22Rv1 (cell line): ENCODE measurements around the gene EIF2B1.

ENCODE experiments used
- H3K27ac ChIP-seq: fragments of 450-650 bp; 2 replicates; pipeline ENCODE4 v1.5.1; 2017
- ZFX ChIP-seq: fragments of 450-650 bp; IDR thresholded peaks from 2 replicates; pipeline ENCODE4 v1.6.1; 2017; ENCODE audit warnings: antibody characterized with exemption, borderline replicate concordance
- TF ChIP-seq, protein P1 (sequence below): fragments of 450-650 bp; IDR thresholded peaks from 2 replicates; pipeline ENCODE4 v1.5.1; 2017; ENCODE audit warnings: mild to moderate bottlenecking

EIF2B1 gene

DNA sequence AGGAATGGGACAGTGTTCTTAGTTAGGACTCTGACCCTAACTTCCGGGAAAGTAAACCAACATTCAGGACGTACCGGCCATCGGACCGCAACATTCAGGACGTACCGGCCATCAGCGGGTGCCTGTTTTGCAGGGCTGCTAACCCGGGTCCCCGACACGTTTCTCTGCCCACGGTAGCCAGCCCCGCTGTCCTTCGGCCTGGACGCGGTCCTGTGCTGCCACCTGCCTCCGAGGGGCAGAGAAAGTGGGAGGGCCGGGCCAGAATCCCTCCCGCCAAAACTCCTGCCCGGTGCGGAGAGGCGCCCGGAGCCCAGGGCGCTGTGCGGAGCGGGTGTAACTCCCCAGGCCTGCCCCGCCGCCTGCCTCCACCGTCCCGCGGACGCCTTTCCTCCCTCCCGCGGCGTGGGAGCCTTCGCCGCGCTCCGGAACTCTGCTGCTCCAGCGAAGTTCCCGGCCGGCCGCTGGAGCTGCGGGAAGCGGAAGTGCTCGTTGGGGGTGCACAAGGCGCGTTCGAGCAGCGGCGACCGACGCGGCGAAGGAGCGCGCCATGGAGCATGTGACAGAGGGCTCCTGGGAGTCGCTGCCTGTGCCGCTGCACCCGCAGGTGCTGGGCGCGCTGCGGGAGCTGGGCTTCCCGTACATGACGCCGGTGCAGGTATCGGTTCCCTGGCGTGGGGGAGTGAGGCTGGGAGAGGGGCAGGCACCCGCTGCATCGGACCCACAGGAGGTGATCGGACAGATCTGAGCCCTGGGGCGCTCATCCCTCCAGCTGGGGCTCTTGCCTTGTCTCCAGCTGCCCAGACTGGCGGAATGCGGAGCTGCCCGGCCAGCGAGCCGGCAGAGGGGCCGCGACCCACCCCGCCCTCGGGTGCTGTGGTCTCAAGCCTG, 31.6 kb downstream of the EIF2B1 start, which contains the start of gene DDX55:
TSS of gene DDX55 (plus strand) at position 498 of the 888 bp plus-strand sequence. CDS start at position 548, 50 bp downstream.
- H3K27ac ChIP-seq, result peak within 1 kb of the TSS; percentile 88
- TF ChIP-seq, protein P1, sequence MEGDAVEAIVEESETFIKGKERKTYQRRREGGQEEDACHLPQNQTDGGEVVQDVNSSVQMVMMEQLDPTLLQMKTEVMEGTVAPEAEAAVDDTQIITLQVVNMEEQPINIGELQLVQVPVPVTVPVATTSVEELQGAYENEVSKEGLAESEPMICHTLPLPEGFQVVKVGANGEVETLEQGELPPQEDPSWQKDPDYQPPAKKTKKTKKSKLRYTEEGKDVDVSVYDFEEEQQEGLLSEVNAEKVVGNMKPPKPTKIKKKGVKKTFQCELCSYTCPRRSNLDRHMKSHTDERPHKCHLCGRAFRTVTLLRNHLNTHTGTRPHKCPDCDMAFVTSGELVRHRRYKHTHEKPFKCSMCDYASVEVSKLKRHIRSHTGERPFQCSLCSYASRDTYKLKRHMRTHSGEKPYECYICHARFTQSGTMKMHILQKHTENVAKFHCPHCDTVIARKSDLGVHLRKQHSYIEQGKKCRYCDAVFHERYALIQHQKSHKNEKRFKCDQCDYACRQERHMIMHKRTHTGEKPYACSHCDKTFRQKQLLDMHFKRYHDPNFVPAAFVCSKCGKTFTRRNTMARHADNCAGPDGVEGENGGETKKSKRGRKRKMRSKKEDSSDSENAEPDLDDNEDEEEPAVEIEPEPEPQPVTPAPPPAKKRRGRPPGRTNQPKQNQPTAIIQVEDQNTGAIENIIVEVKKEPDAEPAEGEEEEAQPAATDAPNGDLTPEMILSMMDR, result peak; percentile 76
- no peak for TF ChIP-seq ZFX

DNA sequence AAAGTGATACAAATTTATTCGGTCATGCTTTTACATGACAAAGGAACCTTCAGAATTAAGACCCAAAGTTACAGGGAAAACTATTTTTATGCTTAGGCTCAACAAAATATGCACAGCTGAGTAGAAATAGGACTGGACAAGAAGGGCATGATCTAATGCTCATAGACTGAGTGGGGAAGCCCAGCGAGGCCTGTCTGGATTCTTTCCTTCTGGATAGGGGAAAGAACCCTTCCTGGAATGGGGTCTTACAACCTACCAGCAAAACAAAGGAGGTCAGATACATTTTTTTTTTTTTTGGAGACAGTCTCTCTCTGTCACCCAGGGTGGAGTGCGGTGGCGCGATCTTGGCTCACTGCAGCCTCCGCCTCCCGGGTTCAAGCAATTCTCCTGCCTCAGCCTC, 33.8 kb downstream of the EIF2B1 start:
- H3K27ac ChIP-seq, result no peak overlapping the region
- TF ChIP-seq, protein P1, result no peak
- no peak for TF ChIP-seq ZFX

DNA sequence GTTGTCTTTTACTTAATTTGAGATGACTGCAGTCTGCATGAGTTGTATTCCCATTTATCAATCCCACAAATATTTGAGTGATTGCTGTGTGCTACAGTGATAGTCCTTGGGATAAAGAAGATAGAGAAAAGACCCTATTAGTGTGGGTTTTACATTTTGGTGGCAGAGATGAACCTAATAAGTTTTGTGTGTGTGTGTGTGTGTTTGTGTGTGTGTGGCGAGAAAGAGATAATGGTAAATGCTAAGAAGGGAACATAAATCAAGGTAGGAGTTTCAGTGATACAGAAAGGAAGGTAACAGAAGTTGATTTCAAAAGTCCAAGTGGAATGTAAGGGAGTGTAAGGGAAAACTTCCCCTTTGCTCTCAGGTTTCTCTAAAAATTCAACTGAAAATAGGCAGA, 34.2 kb downstream of the EIF2B1 start:
- TF ChIP-seq, protein P1, result no peak
- no peak for TF ChIP-seq ZFX
- peak overlapping the region; percentile 0; the same call in 1 of the 2 replicates for H3K27ac ChIP-seq

DNA sequence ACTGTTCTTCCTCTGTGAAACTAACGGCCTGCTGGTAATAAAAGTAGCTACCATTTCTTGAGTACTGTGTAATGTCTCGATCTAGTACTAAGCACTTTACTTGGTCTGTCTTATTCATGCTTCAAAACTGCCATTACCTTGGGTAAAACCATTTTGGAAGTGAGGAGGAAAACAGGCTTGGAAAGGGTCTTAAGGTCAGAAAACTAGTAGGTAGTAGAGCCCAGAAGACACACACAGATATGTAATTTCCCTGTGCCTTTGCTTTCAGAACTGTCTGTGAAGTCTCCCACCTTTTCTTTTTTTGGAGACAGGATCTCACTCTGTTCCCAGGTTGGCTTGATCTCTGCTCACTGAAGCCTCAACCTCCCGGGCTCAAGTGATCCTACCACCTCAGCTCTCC, 35.0 kb downstream of the EIF2B1 start:
- H3K27ac ChIP-seq, result peak overlapping the region; percentile 0; the same call in 1 of the 2 replicates
- TF ChIP-seq ZFX, result no peak
- TF ChIP-seq, protein P1, result no peak

DNA sequence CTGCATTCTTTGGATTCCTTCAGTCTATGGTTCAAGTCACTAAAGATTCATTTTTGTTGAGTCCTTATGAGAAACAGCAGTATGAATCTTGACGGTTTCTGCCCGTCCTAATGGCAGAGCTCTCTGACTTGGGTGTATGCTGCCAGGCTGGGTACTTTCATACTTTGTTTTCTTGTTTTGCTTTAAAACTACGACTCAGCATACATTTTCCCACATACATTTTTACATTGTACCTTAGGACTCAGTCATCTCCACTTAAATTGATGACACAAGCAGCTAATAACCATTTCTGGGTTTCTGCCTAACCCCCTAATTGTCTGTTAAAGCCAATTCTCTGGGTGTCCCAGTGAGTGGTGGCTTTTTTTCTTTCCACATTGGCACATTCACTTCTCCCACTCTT, 36.4 kb downstream of the EIF2B1 start:
- TF ChIP-seq, protein P1, result no peak
- no peak for TF ChIP-seq ZFX
- H3K27ac ChIP-seq, result no peak overlapping the region

DNA sequence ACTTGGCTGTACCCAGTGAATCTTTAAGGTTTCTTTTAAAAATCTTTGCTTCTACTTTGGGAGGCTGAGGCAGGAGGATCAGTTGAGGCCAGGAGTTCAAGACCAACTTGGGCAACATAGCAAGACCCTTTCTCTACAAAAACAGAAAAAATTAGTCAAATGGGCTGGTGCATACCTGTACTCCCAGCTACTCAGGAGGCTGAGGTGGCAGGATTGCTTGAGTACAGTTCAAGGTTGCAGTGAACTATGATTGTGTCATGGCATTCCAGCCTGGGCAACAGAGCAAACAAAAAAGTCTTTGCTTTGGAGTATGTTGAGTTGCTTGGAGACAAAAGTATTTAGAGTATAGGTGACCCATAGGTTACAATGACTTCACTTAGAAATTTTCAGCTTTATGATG, 37.8 kb downstream of the EIF2B1 start:
- TF ChIP-seq, protein P1, result no peak
- no peak for TF ChIP-seq ZFX
- no peak overlapping the region for H3K27ac ChIP-seq

DNA sequence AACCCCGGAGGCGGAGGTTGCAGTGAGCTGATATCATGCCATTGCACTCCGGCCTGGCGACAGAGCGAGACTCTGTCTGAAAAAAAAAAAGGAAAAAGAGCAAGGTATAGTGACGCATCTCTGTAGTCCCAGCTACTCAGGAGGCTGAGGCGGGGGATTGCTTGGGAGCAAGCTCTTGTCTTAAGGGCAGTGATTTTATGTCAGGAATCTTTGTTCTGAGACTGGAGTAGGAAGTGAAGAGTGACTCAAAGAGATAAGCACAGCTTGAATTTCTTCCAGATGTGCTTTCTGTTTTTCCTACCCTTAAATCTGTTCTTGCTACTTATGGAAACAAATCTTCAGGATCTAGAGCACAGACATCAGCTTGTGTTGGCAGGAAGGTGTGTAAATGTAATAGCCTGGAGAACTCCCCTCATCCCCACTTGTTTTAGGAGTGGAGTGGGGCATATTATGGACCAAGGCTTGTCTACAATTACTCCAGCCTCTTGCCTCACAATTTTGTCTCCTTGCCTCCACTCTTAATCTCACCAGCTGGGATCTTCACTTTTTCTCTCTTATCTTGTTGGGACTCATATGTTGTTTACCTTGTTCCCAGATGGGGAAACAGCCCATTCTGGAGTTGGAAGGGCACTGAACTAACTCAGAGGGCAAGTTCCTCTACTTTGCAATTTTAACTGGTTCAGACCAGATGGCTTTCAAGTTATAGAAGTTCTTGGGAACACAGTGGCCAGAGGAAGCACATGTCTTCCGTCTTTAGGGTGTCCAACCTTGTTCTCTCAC, 41.6 kb downstream of the EIF2B1 start:
- no peak overlapping the region for H3K27ac ChIP-seq
- no peak for TF ChIP-seq ZFX
- TF ChIP-seq, protein P1, result no peak
